GM18951 (cell line): ENCODE measurements around the gene NFX1.

Source experiments
- POLR2A ChIP-seq: IDR thresholded peaks from 4 replicates; pipeline ENCODE4 v1.6.1; 2011; ENCODE audit warnings: mild to moderate bottlenecking; ENCODE audit not compliant: insufficient read length, insufficient read depth; ENCODE audit errors: extremely low read depth
- in situ Hi-C: fragments of 300-500 bp; cut with MboI; formaldehyde crosslinking; loops from one replicate; pipeline ENCODE4 v1.12.0; 2022; ENCODE audit warnings: low sequenced_read_pairs, mixed read lengths, inconsistent platforms; ENCODE audit not compliant: unreplicated experiment

NFX1 gene

DNA sequence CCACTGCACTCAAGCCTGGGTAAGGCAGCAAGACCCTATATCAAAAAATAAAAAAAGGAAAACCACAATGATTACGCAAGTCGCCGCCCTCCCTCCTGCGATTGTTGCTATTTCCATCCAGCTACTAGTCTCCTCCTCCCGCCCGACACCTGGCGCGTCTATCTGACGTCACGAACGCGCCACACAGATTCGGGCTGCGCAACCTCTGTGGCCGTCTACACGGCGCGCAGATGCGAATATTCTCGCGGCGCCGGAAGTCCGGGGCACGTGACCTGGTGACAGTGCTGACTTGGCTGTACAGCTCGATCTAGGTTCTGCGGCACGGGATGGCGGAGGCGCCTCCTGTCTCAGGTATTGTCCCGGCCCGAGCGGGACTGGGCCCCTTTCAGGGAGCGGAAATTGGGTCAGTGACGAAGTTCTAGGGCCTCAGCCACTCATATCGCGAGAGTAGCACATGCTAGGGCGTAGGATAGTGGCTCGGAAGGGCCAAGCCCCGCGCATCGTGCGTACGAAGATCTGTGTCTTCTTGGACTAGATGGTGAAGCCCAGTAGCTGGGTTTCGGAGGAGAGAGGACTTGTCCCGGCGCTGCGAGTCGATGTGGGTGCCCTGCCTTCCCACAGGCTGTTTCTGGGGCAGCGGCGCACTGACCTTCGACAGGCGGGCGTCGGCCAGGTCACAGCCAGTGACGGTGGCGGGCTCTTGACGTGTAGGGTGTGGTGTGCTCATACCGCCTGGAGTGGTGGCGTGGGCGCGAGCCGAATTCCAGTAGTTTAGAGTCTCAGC is at the start of gene NFX1:
NFX1 (plus strand) TSS at position 270 of the 784 bp plus-strand sequence; CDS start at position 327, 57 bp downstream.
- TF ChIP-seq POLR2A, result peak; percentile 95
- in situ Hi-C loops, result no loop called here

GRCh38 chr9:33241298-33241697 is 49.0 kb upstream of the NFX1 start:
- in situ Hi-C loops, result no loop called here
- no peak for TF ChIP-seq POLR2A

DNA sequence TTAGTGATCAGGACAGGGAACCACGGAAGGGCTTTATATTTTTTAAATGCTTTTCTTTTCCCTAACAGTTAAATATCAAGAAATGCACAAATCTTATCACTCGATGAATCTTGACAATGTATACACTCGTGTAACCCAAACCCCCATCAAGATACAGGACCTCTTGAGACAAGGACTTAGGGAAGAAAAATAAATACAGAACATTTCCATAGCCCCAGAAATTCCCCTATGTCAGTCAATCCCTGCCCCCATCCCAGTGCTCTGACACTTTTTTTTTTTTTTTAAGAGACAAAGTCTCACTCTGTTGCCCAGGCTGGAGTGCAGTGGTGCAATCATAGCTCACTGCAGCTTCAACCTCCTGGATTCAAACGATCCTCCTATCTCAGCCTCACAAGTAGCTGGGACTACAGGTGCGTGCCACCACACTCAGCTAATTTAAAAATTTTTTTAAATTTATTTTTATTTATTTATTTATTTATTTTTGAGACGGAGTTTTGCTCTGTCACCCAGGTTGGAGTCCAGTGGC is 47.6 kb upstream of the NFX1 start:
- in situ Hi-C loops, result no loop called here

GRCh38 chr9:33244137-33244784 is 46.1 kb upstream of the NFX1 start:
- TF ChIP-seq POLR2A, result no peak
- in situ Hi-C loops, result no loop called here

More for the DNA sequence above, 47.6 kb upstream of the NFX1 start:
- TF ChIP-seq POLR2A, result no peak

DNA sequence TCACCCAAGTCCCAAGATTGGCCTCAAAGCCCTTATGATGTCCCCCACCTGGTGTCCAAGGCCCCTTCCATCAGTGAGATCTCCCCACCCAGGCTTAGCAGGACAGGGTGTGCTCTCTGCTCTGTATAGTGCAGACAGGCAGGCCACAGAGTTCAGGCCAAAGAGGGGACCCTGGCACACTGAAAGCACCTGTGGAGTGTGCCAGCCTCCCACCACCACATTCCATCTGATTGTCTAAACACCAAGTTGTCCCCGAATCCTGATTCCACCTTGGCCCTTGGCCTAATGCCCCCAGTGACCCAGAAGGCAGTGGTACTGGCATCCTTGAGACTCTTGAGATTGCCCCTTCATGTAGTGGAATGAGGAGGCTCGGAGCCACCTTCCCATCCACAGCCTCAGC is 45.0 kb upstream of the NFX1 start:
- TF ChIP-seq POLR2A, result no peak
- in situ Hi-C loops, result no loop called here

GRCh38 chr9:33246269-33246860 is 44.0 kb upstream of the NFX1 start:
- in situ Hi-C loops, result no loop called here
- no peak for TF ChIP-seq POLR2A

GRCh38 chr9:33248606-33249005 is 41.7 kb upstream of the NFX1 start:
- TF ChIP-seq POLR2A, result no peak
- in situ Hi-C loops, result no loop called here

DNA sequence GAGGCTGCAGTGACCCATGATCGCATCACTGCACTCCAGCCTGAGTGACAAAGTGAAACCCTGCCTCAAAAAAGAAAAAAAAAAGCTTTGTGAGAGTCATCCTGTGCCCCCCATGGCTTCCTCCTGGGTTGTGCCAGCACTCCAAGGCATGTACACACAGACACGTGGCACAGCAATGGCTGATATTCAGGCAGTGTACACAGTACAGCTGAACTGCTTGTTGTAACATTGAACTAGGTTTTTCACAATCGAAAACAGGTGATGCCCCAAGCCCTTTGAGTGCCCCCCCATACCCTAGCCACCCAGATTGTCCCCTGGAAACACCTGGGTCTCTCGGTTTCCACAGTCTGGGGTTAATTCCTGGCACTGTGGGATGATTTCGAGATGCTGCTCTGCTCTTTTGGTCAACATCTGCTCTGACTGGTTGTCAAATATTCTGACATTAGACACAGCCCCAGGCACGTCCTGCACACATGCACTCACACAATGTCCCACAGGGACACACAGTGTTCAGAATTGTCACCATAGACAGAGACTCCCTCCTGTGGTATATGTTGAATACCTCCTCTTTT is 41.1 kb upstream of the NFX1 start:
- in situ Hi-C loops, result no loop called here
- no peak for TF ChIP-seq POLR2A

- in situ Hi-C loops, result no loop called here
- TF ChIP-seq POLR2A, result no peak
Measured at GRCh38 chr9:33249983-33250382, 40.3 kb upstream of the NFX1 start.

- in situ Hi-C loops, result no loop called here
- no peak for TF ChIP-seq POLR2A
Measured at GRCh38 chr9:33250458-33250995, 39.8 kb upstream of the NFX1 start.

DNA sequence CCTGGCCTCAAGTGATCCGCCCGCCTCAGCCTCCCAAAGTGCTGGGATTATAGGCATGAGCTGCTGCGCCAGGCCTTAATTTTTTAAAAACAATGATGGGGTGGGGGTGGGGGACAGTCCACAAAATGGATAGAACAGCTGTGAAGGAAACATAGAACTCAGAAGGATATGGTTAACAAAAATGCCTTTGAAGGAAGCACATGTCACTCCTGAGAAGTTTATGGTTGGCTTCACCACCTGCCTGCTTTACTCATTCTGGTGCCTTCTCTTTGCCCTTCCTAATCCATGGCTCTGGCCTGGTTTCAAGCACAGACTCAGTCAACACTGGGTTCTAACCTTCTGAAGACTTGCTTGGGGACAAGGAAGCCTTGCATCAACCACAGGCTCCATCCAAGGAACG is 36.1 kb upstream of the NFX1 start:
- TF ChIP-seq POLR2A, result no peak
- in situ Hi-C loops, result no loop called here

DNA sequence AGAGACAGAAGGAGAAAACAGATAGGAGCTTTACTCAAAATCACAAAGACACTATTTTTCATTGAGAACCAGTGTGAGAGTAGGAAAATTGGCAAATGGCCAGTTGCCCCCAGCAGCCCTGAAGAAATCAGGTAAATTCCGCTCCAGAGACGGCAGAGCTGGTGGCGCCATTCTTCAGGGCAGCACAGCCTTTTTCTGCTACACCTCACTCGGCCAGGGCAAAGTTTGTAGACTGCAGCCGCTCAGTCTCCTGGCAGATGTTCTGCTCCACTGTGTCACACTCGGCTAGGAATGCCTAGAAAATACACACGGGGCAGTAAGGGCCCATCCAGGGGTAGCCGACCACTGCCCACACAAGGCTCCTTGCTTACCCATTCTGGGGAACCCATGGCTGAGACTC is 35.3 kb upstream of the NFX1 start:
- no peak for TF ChIP-seq POLR2A
- in situ Hi-C loops, result no loop called here

- in situ Hi-C loops, result no loop called here
- no peak for TF ChIP-seq POLR2A
Measured at GRCh38 chr9:33255471-33255870, 34.8 kb upstream of the NFX1 start.
